Prostate gland (tissue), 2 donors: ENCODE results near the gene ATP6V0B.

Source experiments
- CTCF ChIP-seq, 4 experiments: fragments of 200-600 bp in 2 of 4; fragments of 450-650 bp in 2 of 4; sonication (generic) in 2 of 4; IDR thresholded peaks; 1 replicate in 3 of 4; 2 replicates in 1 of 4; pipeline ENCODE4 v1.5.1; 2016 to 2019; ENCODE audit warnings: antibody characterized with exemption in 4 of 4, mild to moderate bottlenecking in 2 of 4, moderate library complexity in 2 of 4
- POLR2A ChIP-seq: fragments of 450-650 bp; IDR thresholded peaks from one replicate; pipeline ENCODE4 v1.6.1; 2016; ENCODE audit warnings: antibody characterized with exemption, mild to moderate bottlenecking
- POLR2AphosphoS5 ChIP-seq: sonication (generic); formaldehyde crosslinking; IDR thresholded peaks from one replicate; pipeline ENCODE4 v1.6.1; 2017; ENCODE audit warnings: antibody characterized with exemption

GRCh38 chr1:43994794-43995790 is 20.3 kb downstream of the ATP6V0B start:
- no peak for TF ChIP-seq CTCF (IDR thresholded peaks at IDR 0.05)
- TF ChIP-seq POLR2A, result no peak
- no peak for TF ChIP-seq POLR2AphosphoS5
